Measurements from ENCODE around the gene NUTM1.

DNA sequence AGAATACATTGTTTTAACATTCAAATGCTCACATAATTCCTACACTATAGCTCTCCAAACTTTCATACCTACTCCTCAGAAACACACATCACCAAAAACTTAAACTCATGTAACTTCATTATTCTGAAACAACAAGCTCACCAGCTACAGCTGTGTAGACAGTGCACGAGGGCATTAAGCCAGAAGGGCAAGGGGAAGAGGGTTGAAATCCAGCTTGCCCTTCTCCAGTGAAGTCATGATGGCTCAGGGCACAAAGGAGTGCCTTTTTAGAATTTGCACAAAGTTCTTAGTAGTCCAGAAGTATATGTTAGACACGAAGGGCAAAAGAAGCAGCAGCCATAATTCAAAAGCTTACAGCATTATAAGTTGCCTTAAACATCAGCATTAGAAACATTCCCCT, 14.1 kb upstream of the NUTM1 start:
- no peak for TF ChIP-seq CEBPB (IDR thresholded peaks at IDR 0.05; ENCODE audit: low read depth)
- TF ChIP-seq, protein P1, sequence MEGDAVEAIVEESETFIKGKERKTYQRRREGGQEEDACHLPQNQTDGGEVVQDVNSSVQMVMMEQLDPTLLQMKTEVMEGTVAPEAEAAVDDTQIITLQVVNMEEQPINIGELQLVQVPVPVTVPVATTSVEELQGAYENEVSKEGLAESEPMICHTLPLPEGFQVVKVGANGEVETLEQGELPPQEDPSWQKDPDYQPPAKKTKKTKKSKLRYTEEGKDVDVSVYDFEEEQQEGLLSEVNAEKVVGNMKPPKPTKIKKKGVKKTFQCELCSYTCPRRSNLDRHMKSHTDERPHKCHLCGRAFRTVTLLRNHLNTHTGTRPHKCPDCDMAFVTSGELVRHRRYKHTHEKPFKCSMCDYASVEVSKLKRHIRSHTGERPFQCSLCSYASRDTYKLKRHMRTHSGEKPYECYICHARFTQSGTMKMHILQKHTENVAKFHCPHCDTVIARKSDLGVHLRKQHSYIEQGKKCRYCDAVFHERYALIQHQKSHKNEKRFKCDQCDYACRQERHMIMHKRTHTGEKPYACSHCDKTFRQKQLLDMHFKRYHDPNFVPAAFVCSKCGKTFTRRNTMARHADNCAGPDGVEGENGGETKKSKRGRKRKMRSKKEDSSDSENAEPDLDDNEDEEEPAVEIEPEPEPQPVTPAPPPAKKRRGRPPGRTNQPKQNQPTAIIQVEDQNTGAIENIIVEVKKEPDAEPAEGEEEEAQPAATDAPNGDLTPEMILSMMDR (IDR thresholded peaks at IDR 0.05 in 2 of 3, conservative IDR thresholded peaks at IDR 0.05 in 1 of 3; ENCODE audit: borderline replicate concordance in 1 of 3, insufficient read depth in 1 of 3, low read depth in 2 of 3, low read length in 2 of 3): no peak
- no peak for TF ChIP-seq EGR1 (IDR thresholded peaks at IDR 0.05; ENCODE audit: low read depth)
- no peak for TF ChIP-seq SIN3A (IDR thresholded peaks at IDR 0.05; ENCODE audit: low read depth)
- TF ChIP-seq EZH2 (IDR thresholded peaks at IDR 0.05): no peak
- no peak for TF ChIP-seq SP1 (IDR thresholded peaks at IDR 0.05; ENCODE audit: low read depth)
- no peak for TF ChIP-seq POLR2A (IDR thresholded peaks at IDR 0.05; ENCODE audit: borderline replicate concordance, extremely low read depth, insufficient read depth, insufficient read length)
- TF ChIP-seq, protein P2, sequence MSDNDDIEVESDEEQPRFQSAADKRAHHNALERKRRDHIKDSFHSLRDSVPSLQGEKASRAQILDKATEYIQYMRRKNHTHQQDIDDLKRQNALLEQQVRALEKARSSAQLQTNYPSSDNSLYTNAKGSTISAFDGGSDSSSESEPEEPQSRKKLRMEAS (IDR thresholded peaks at IDR 0.05): no peak
- no peak for TF ChIP-seq ELF1 (IDR thresholded peaks at IDR 0.05; ENCODE audit: borderline replicate concordance, low read depth)

Data from HCT116 (cell line).